Thyroid gland (tissue), 4 donors: ENCODE measurements around the gene CAMTA1. TPM values are rescaled to one million over a fixed set of nuclear protein-coding genes. Genes with fewer than 3 reads are reported as not detected.

Source experiments
- DNase-seq, 2 donors: peaks; one replicate each; pipeline ENCODE4 v3.0.0-alpha.2; 2019
- H3K27ac ChIP-seq, 3 donors: fragments of 200-600 bp; sonication (generic); 1 replicate in 2 of 3; 2 replicates in 1 of 3; pipeline ENCODE4 v1.5.1; 2016 to 2019; ENCODE audit warnings: mild to moderate bottlenecking in 1 of 3, moderate library complexity in 1 of 3
- H3K27me3 ChIP-seq: fragments of 200-600 bp; sonication (generic); one replicate; pipeline ENCODE4 v1.5.1; 2019
- H3K36me3 ChIP-seq, 2 donors: fragments of 200-600 bp; sonication (generic); one replicate each; pipeline ENCODE4 v1.5.1; 2016 to 2019
- H3K4me1 ChIP-seq, 2 donors: fragments of 200-600 bp; sonication (generic); one replicate each; pipeline ENCODE4 v1.5.1; 2017 to 2019
- H3K4me3 ChIP-seq, 3 donors: fragments of 200-600 bp; sonication (generic); replicated peaks in 1 of 3; 1 replicate in 2 of 3; 2 replicates in 1 of 3; pipeline ENCODE4 v1.5.1; 2016; ENCODE audit warnings: mild to moderate bottlenecking in 1 of 3
- H3K9me3 ChIP-seq: fragments of 200-600 bp; sonication (generic); one replicate; pipeline ENCODE4 v1.5.1; 2017
- POLR2A ChIP-seq, 2 donors: fragments of 450-650 bp; IDR thresholded peaks; one replicate each; pipeline ENCODE4 v1.6.1; 2017; ENCODE audit warnings: antibody characterized with exemption in 2 of 2, mild to moderate bottlenecking in 2 of 2, moderate library complexity in 1 of 2
- WGBS, 2 donors: methylation state at CpG; one replicate each; pipeline ENCODE4 v1.1.5; 2017; 5-methylcytosine and 5-hydroxymethylcytosine counted together
- intact Hi-C: fragments of 100-400 bp; cut with DNase I; formaldehyde crosslinking; loops from one replicate; pipeline ENCODE4 v1.15.1; 2023
- total RNA-seq, 4 donors: library from RNA; depleted of rRNA; stranded (reverse); fragments of >200 nt; gene quantifications; one replicate each; pipeline ENCODE4 v1.2.3, GENCODE V29; 2016
- TF ChIP-seq, protein P1 (sequence below), 6 experiments: fragments of 200-600 bp in 3 of 6; fragments of 450-650 bp in 3 of 6; sonication (generic) in 3 of 6; IDR thresholded peaks; one replicate each; pipeline ENCODE4 v1.5.1; 2016 to 2019; ENCODE audit warnings: antibody characterized with exemption in 6 of 6, mild to moderate bottlenecking in 2 of 6, inconsistent platforms in 1 of 6, moderate library complexity in 1 of 6

Gene CAMTA1
- total RNA-seq, 4 donors from 2014 or later: 63.9 to 124 (median 101) TPM

DNA sequence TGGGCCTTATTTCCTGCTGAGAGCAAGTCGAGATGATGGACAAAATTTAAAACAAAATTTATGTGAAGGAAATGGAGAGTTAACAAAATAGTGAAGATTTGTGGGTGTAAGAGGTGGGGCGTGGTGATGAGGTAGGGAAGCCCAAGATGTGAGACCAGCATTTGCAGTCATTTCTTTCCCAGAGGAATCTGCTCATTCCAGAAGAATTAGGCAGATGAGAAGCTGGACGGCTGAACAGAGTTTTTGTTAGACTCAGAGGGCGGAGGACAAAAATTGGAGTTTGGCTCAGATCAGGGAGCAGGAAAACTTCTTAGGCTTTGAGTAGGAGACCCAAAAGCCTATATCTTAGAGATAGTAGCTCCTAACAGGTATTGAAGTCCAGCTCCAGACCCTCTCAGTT, 65.3 kb downstream of the CAMTA1 start:
- Histone ChIP-seq H3K36me3 (no peaks in the 10 kb centered on the region), H3K9me3 (no peaks in the 10 kb centered on the region), H3K4me1 (no peaks in the 10 kb centered on the region), H3K27me3 (no peaks in the 10 kb centered on the region), H3K27ac (no peak overlapping the region), H3K4me3 (no peak overlapping the region)
- intact Hi-C loops: no loop called here
- no peak for TF ChIP-seq POLR2A (IDR thresholded peaks at IDR 0.05)
- TF ChIP-seq, protein P1, sequence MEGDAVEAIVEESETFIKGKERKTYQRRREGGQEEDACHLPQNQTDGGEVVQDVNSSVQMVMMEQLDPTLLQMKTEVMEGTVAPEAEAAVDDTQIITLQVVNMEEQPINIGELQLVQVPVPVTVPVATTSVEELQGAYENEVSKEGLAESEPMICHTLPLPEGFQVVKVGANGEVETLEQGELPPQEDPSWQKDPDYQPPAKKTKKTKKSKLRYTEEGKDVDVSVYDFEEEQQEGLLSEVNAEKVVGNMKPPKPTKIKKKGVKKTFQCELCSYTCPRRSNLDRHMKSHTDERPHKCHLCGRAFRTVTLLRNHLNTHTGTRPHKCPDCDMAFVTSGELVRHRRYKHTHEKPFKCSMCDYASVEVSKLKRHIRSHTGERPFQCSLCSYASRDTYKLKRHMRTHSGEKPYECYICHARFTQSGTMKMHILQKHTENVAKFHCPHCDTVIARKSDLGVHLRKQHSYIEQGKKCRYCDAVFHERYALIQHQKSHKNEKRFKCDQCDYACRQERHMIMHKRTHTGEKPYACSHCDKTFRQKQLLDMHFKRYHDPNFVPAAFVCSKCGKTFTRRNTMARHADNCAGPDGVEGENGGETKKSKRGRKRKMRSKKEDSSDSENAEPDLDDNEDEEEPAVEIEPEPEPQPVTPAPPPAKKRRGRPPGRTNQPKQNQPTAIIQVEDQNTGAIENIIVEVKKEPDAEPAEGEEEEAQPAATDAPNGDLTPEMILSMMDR (IDR thresholded peaks at IDR 0.05): no peak
- DNase-seq: no peak
- WGBS, 2 donors: 79 to 87% methylated on average over 4 of the region's 4 CpGs

DNA sequence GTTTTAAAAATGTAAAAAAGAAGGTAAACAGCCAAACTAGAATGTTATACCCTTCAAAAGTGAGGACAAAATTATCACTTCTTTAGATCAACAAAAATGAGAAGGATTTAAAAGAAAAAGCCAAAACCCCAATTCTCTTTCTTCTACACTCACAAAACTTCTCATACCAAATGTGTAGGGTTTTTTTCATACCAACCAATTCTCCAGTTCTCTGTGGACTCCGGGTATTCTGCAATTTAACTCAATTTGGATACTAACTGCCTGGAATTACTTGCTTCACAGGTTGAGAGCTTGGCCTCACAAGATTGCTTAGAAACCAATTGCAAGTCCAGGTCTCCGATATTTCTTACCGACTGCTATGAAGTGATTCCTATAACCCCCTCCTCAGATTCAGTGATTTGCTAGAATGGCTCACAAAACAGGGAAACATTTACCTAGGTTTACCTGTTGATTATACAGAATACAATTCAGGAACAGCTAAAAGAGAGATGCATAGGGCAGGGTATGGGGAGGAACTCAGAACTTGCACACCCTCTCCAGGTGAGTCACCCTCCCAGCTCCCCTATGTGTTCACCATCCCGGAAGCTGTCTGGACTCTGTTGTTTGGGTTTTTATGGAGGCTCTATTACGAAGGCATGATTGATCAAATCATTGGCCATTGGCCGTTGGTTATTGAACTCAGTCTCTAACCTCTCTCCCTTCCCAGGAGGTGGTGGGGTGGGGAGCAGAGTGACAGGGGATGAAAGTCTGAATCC, 67.1 kb downstream of the CAMTA1 start:
- H3K36me3 ChIP-seq: no peaks in the 10 kb centered on the region
- intact Hi-C loops: no loop called here
- H3K9me3 ChIP-seq: no peaks in the 10 kb centered on the region
- H3K27me3 ChIP-seq: no peaks in the 10 kb centered on the region
- no peaks in the 10 kb centered on the region for H3K4me1 ChIP-seq
- WGBS, 2 donors: 96 to 97% methylated on average over 6 of the region's 6 CpGs
- DNase-seq: no peak
- TF ChIP-seq, protein P1 (IDR thresholded peaks at IDR 0.05): no peak
- TF ChIP-seq POLR2A (IDR thresholded peaks at IDR 0.05): no peak
- H3K27ac ChIP-seq: no peak overlapping the region
- no peak overlapping the region for H3K4me3 ChIP-seq

DNA sequence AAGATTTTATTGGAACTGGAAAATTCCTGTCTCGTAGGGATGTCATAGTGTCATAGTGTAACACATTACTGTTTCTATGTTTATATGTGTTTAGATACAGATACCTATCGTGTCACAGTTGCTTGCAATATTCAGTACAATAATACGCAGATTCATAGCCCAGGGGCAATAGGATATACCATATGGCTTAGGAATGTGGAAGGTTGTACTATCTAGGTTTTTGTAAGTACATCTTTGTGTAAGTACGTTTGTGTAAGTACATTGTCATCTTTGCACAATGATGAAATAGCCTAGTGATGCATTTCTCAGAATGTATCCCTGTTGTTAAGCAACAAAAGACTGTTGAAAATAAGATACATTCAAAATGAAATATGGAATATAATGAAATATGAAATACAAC, 68.9 kb downstream of the CAMTA1 start:
- peaks cover 1 to 2% of the 10 kb centered on the region in 2 donors for H3K4me1 ChIP-seq
- intact Hi-C loops: no loop called here
- 90 to 94% methylated on average over 4 of the region's 4 CpGs for WGBS, 2 donors

DNA sequence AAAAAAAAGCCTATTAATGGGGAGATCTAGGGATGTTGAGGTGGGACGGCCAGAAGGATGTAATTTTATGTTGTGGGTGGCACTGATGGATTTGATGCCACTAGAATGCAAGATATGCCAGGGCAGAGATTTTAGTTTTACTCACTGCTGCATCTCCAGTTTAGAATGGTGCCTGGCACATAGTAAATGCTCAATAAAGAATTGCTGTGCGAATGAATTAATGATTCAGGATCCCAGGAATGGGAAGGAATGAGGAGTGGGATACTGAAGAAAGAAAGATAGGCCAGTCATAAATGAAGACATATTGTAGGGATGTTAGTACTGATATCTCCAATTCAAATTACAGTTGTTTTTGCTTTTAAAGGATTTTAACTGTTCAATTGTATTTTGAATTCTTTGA, 72.6 kb downstream of the CAMTA1 start:
- Histone ChIP-seq H3K27ac (no peak overlapping the region), H3K9me3 (no peaks in the 10 kb centered on the region), H3K4me1 (peaks cover 15 to 23% of the 10 kb centered on the region in 2 donors), H3K4me3 (no peak overlapping the region), H3K36me3 (no peaks in the 10 kb centered on the region), H3K27me3 (no peaks in the 10 kb centered on the region)
- TF ChIP-seq, protein P1 (IDR thresholded peaks at IDR 0.05): no peak
- TF ChIP-seq POLR2A (IDR thresholded peaks at IDR 0.05): no peak
- WGBS, 2 donors: 94 to 95% methylated on average over 2 of the region's 2 CpGs
- intact Hi-C loops: no loop called here
- no peak for DNase-seq

More for the DNA sequence above, 68.9 kb downstream of the CAMTA1 start:
- TF ChIP-seq POLR2A (IDR thresholded peaks at IDR 0.05): no peak
- TF ChIP-seq, protein P1 (IDR thresholded peaks at IDR 0.05): no peak
- H3K9me3 ChIP-seq: no peaks in the 10 kb centered on the region
- H3K27ac ChIP-seq: no peak overlapping the region
- no peaks in the 10 kb centered on the region for H3K36me3 ChIP-seq
- H3K4me3 ChIP-seq: no peak overlapping the region
- no peaks in the 10 kb centered on the region for H3K27me3 ChIP-seq
- DNase-seq: no peak

GRCh38 chr1:6858596-6858995, 73.3 kb downstream of the CAMTA1 start:
- TF ChIP-seq, protein P1 (IDR thresholded peaks at IDR 0.05): no peak
- no peak for TF ChIP-seq POLR2A (IDR thresholded peaks at IDR 0.05)
- H3K27ac ChIP-seq: peak overlapping the region in 1 of 3 donors; percentile 78
- no peaks in the 10 kb centered on the region for H3K9me3 ChIP-seq
- H3K36me3 ChIP-seq: no peaks in the 10 kb centered on the region
- no peak overlapping the region for H3K4me3 ChIP-seq
- 95 to 97% methylated on average over 3 of the region's 3 CpGs for WGBS, 2 donors
- no peak for DNase-seq
- intact Hi-C loops: no loop called here
- H3K27me3 ChIP-seq: no peaks in the 10 kb centered on the region
- H3K4me1 ChIP-seq: peaks cover 15 to 28% of the 10 kb centered on the region in 2 donors
